NT2/D1 (cell line): Measurements from ENCODE around the gene SIGLEC6.
A peak's percentile ranks its signal among the peaks of the same experiment; 100 is the strongest.

Experiments
- DNase-seq: peaks from one replicate; pipeline ENCODE4 v3.0.0-alpha.2; 2011; ENCODE audit warnings: low read depth, low spot score
- H3K27me3 ChIP-seq: 2 replicates; pipeline ENCODE4 v1.6.0; 2011; ENCODE audit warnings: mild to moderate bottlenecking; ENCODE audit not compliant: insufficient read length, insufficient read depth
- H3K36me3 ChIP-seq: 2 replicates; pipeline ENCODE4 v1.6.1; 2011; ENCODE audit warnings: mild to moderate bottlenecking, low read length, mixed read lengths; ENCODE audit not compliant: insufficient read depth, insufficient read length
- H3K4me1 ChIP-seq: 2 replicates; pipeline ENCODE4 v1.5.1; 2011; ENCODE audit not compliant: insufficient read depth, insufficient read length
- H3K4me3 ChIP-seq: 2 replicates; pipeline ENCODE4 v1.5.1; 2011; ENCODE audit warnings: low read depth; ENCODE audit not compliant: insufficient read length
- H3K9ac ChIP-seq: 2 replicates; pipeline ENCODE4 v1.6.0; 2011; ENCODE audit warnings: low read depth; ENCODE audit not compliant: insufficient read length
- H3K9me3 ChIP-seq: 2 replicates; pipeline ENCODE4 v1.5.1; 2011; ENCODE audit warnings: mild to moderate bottlenecking, low read length; ENCODE audit not compliant: insufficient read depth
- SUZ12 ChIP-seq: IDR thresholded peaks from 2 replicates; pipeline ENCODE4 v1.6.1; 2011; ENCODE audit not compliant: insufficient read length, insufficient read depth; ENCODE audit errors: extremely low read depth
- YY1 ChIP-seq: IDR thresholded peaks from 2 replicates; pipeline ENCODE4 v1.6.1; 2011; ENCODE audit not compliant: insufficient read length, insufficient read depth
- ZNF274 ChIP-seq: IDR thresholded peaks from 2 replicates; pipeline ENCODE4 v1.6.1; 2011; ENCODE audit warnings: mild to moderate bottlenecking, low read depth, low read length

SIGLEC6 gene

DNA sequence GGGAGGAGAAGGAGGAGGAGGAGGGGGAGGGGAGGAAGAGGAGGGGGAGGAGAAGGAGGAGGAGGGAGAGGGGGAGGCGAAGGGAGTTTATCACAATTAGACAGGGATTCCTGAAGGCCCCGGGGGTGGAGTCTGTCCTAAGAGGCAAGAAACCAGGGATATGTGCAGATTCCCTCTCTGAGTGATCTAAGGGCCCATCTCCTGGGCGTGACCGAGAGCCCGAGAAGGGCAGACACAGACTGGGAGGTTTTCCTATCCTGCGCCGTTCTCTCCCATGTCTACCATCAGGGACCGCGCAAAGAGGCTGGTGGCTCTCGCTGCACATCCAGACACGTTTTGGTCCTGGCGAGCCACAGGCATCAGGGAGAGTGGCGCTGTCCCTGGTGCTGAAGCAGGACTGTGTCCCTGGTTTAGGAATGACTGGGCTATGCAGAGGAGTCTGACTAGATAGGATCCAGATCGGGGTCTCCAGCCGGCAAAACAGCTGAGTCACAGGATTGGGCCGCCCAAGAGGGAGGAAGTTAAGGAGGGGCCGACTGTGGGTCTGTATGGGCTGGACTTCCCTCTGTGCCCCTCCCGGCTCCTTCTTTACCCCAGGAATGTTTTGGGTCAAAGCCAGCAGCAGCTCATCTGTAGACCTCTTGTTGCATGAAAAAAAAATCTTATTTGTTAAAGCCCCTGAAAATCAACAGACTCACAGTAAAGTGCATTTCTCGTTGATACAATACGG is 21.7 kb upstream of the SIGLEC6 start:
- no peak overlapping the region for H3K9ac ChIP-seq
- H3K4me3 ChIP-seq, result no peak overlapping the region
- peak; percentile 71 for DNase-seq
- no peak for TF ChIP-seq ZNF274
- no peak for TF ChIP-seq YY1
- H3K27me3 ChIP-seq, result peaks cover 44% of the 10 kb centered on the region
- H3K4me1 ChIP-seq, result no peaks in the 10 kb centered on the region
- H3K36me3 ChIP-seq, result no peaks in the 10 kb centered on the region
- H3K9me3 ChIP-seq, result peaks cover 5% of the 10 kb centered on the region; the same call in 1 of the 2 replicates

DNA sequence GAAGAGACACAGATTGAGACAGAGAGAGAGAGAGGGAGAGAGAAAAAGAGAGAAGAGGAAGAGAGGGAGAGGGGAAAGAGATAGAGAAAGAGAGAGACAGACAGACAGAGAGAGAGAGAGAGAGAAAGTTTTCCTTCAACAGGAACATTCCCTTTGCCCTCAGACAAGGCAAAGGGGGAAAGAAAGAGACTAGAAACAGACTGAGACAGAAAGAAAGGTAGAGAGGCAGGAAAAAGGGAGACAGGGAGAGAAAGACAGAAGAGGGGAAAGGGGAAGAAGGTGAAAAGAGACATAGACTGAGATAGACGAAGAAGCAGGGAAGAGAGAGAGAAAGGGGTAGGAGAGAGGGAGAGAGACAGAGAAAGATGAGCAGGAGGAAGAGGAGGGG is 21.1 kb upstream of the SIGLEC6 start:
- Histone ChIP-seq H3K9ac (no peak overlapping the region), H3K4me3 (no peak overlapping the region), H3K4me1 (no peaks in the 10 kb centered on the region), H3K9me3 (peaks cover 5% of the 10 kb centered on the region; the same call in 1 of the 2 replicates), H3K36me3 (no peaks in the 10 kb centered on the region), H3K27me3 (peaks cover 39% of the 10 kb centered on the region)
- no peak for DNase-seq
- TF ChIP-seq ZNF274 (no peak), SUZ12 (no peak)

DNA sequence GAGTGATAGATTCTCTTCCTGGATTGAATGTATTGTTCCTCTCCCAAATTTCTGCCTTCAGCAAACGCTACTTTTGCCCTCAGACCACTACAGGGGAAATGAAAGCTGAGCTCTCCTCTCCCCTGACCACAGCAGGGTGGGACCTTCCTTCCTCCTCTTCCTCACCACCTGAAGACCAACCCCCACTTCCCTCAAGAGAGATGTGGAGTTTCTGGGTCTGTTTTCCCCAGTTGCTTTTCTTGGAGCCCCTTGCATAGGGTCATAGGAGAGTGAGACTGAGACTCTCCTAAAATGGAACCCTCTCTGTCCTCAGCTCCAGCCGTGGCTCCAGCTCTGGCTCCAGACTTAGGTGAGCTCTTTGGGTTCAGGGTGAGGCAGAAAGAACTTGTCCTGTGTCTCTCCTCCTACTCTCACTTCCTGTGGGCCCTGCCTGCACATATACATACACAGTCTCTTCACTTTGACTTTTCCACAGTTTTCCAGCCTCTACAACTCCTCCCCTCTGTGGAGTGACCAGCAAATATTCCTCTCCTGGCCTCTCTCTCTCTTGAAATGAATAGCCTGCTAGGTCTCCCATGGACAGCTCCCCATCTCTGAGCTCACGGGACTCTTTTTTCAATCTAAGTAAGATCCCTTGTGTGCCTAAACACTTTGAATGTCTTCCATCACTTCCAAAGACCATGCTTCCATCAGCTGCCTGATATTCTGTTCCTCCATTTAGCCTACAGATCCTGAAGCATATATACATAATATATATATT is 20.4 kb upstream of the SIGLEC6 start:
- Histone ChIP-seq H3K9ac (no peak overlapping the region), H3K9me3 (peaks cover 5% of the 10 kb centered on the region; the same call in 1 of the 2 replicates), H3K4me3 (no peak overlapping the region), H3K36me3 (no peaks in the 10 kb centered on the region), H3K27me3 (peaks cover 32% of the 10 kb centered on the region), H3K4me1 (no peaks in the 10 kb centered on the region)
- DNase-seq, result no peak
- no peak for TF ChIP-seq SUZ12

DNA sequence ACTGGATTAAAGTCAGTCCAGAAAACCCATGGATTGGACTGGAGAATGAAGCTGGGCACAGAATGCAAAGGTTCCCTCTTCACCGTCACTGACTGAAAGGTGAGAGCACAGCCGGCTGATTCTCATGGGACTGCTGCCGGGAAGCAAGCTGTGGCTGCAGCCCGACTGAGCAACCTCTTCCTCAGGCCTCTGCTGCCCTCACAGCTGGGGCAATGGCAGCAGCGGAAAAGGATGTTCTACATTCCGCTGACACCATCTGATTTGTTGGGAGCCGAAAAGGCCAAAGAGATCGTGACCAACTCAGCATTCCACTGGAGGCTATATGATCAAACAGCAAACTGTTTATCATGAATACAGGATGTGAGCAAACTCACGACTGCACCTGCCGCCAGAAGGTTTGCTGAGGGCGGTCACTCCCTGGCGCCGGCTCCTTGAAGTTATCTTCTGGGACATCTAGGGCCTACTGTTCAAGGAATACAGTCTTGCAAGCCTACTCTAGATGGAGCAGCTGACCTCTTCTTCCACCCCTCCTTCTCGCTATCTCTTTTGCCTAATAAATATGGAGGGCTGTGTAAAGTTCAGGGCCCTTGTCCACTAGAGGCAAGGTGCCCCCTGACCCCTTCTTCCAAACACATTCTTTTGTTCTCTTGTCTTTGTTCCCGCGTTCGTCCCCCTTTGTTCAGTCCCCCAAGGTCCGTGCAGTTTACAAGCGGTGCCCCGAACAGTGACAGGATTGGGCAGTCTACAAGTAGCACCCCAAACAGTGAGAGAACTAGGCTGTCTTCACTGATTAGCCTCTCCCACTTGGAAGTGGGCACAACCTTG is 19.6 kb upstream of the SIGLEC6 start:
- TF ChIP-seq SUZ12, result no peak
- no peak for TF ChIP-seq ZNF274
- TF ChIP-seq YY1, result no peak
- Histone ChIP-seq H3K36me3 (no peaks in the 10 kb centered on the region), H3K4me1 (no peaks in the 10 kb centered on the region), H3K9me3 (peaks cover 5% of the 10 kb centered on the region; the same call in 1 of the 2 replicates), H3K9ac (no peak overlapping the region), H3K27me3 (peaks cover 25% of the 10 kb centered on the region), H3K4me3 (no peak overlapping the region)
- no peak for DNase-seq

DNA sequence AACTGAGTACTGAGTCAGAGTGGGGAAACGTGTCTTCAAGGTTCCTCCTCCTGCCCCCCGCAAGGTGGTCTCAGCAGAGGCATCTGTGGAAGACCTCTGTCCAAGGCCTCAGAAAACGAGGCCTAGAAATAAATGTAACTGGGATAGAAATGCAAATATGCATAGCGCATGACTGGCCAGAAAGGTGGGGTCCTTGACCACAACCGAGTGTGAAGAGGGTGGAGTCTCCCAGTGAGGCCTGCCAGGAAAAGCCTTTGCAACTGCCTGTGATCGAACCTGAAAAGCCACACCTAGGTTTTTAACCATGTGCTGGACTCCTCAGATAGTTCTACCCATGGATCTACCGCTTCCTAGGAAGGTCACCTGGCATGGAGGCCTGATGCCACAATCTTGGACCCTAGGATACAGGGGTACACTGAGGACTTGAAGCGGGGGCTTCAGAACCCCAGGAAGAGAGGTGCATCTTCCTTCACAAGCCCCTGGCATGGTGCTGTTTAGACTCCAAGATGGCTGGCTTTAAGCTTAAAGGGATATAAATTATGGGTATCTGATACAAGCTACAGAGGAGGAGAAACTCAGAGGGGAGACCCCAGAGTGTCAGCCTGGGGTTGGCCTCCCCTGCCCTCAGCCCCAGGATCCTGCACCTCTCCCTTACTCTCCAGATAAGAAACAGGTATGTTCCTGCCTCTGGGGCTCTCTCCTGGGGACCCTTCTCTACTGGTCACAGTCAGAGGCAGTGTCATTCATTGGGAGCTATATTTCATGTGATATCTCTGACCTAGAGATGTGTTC is 18.3 kb upstream of the SIGLEC6 start:
- no peak for DNase-seq
- no peak overlapping the region for H3K9ac ChIP-seq
- H3K27me3 ChIP-seq, result peaks cover 19% of the 10 kb centered on the region

DNA sequence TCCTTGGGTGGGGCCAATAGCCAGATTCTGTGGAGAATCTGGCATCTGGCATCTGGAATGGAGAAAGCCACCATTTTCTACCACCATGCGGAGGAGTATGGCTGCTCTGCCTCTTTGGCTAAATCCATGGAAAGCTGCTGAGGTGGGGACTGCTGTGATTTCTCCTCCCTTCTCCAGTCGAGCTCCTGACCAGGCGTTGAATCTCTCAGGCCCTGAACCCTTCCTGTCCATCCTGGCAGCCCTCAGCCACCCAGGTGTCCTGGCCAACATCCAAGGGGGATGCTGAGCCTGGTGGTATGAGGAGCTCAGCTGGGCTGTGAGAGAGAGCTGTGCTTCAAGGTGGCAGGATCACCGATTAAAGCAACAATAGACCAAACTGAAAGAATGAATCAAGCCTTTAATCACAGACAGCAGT is 17.4 kb upstream of the SIGLEC6 start:
- TF ChIP-seq ZNF274 (no peak), SUZ12 (no peak), YY1 (no peak)

More for the DNA sequence above, 18.3 kb upstream of the SIGLEC6 start:
- H3K4me3 ChIP-seq, result no peak overlapping the region
- no peaks in the 10 kb centered on the region for H3K4me1 ChIP-seq
- no peaks in the 10 kb centered on the region for H3K36me3 ChIP-seq
- H3K9me3 ChIP-seq, result peaks cover 5% of the 10 kb centered on the region; the same call in 1 of the 2 replicates
- TF ChIP-seq SUZ12, result no peak
- TF ChIP-seq YY1, result no peak
- TF ChIP-seq ZNF274, result no peak

More for the DNA sequence above, 17.4 kb upstream of the SIGLEC6 start:
- H3K9ac ChIP-seq, result no peak overlapping the region
- DNase-seq, result no peak
- H3K27me3 ChIP-seq, result peaks cover 18% of the 10 kb centered on the region
- no peaks in the 10 kb centered on the region for H3K36me3 ChIP-seq
- no peak overlapping the region for H3K4me3 ChIP-seq
- H3K9me3 ChIP-seq, result peaks cover 5% of the 10 kb centered on the region; the same call in 1 of the 2 replicates
- H3K4me1 ChIP-seq, result no peaks in the 10 kb centered on the region
